CD4-positive, CD25-positive, alpha-beta regulatory T cell (primary cell): ENCODE measurements around the gene FGR. TPM values are rescaled to one million over a fixed set of nuclear protein-coding genes. Genes with fewer than 3 reads are reported as not detected.
A peak's percentile ranks its signal among the peaks of the same experiment; 100 is the strongest.

ENCODE experiments used
- ATAC-seq, 2 donors: fragments of 150-1000 bp; cut with Tn5 transposase; one replicate each; pipeline ENCODE4 v1.10.0; 2021; ENCODE audit warnings: low read depth in 2 of 2, moderate number of reproducible peaks in 2 of 2, moderate library complexity in 1 of 2
- DNase-seq, 3 donors: peaks; one replicate each; pipeline versions ENCODE4 v3.0.0 to v3.0.0-alpha.2; 2012 to 2022; ENCODE audit warnings: mixed read lengths in 1 of 3
- H3K27ac ChIP-seq: one replicate; pipeline ENCODE4 v1.7.0; 2013; ENCODE audit warnings: mild to moderate bottlenecking, low read length; ENCODE audit not compliant: insufficient read depth, poor library complexity, severe bottlenecking
- H3K27me3 ChIP-seq: one replicate; pipeline ENCODE4 v1.7.0; 2013; ENCODE audit warnings: low read length; ENCODE audit not compliant: control insufficient read depth, insufficient read depth
- H3K36me3 ChIP-seq: one replicate; pipeline ENCODE4 v1.7.0; 2013; ENCODE audit warnings: mild to moderate bottlenecking, low read length, moderate library complexity; ENCODE audit not compliant: control insufficient read depth, insufficient read depth
- H3K4me1 ChIP-seq: 2 replicates; pipeline ENCODE4 v1.7.0; 2013; ENCODE audit warnings: mild to moderate bottlenecking, low read length; ENCODE audit not compliant: insufficient read depth, control insufficient read depth, poor library complexity, severe bottlenecking
- H3K4me3 ChIP-seq: one replicate; pipeline ENCODE4 v1.7.0; 2013; ENCODE audit warnings: low read depth, mild to moderate bottlenecking, low read length, moderate library complexity
- H3K9me3 ChIP-seq, 2 experiments: 1 replicate in 1 of 2; 2 replicates in 1 of 2; pipeline ENCODE4 v1.7.0; 2013; ENCODE audit warnings: low read length in 2 of 2, mild to moderate bottlenecking in 1 of 2, moderate library complexity in 1 of 2; ENCODE audit not compliant: control insufficient read depth in 2 of 2
- H3K27ac Mint-ChIP-seq, 3 donors: one replicate each; pipeline ENCODE4 v1.8.0; 2020 to 2022; ENCODE audit warnings: mild to moderate bottlenecking in 3 of 3, mixed read lengths in 3 of 3, moderate library complexity in 2 of 3
- H3K27me3 Mint-ChIP-seq: one replicate; pipeline ENCODE4 v1.8.0; 2022; ENCODE audit warnings: mild to moderate bottlenecking, mixed read lengths
- H3K36me3 Mint-ChIP-seq: one replicate; pipeline ENCODE4 v1.8.0; 2020; ENCODE audit warnings: mixed read lengths
- H3K4me1 Mint-ChIP-seq, 4 donors: one replicate each; pipeline ENCODE4 v1.8.0; 2020 to 2022; ENCODE audit warnings: mixed read lengths in 4 of 4, mild to moderate bottlenecking in 1 of 4
- H3K4me3 Mint-ChIP-seq, 4 donors: one replicate each; pipeline ENCODE4 v1.8.0; 2020 to 2022; ENCODE audit warnings: mild to moderate bottlenecking in 4 of 4, mixed read lengths in 4 of 4, moderate library complexity in 3 of 4
- H3K9me3 Mint-ChIP-seq, 7 donors: one replicate each; pipeline ENCODE4 v1.8.0; 2020 to 2022; ENCODE audit warnings: mixed read lengths in 7 of 7, mild to moderate bottlenecking in 3 of 7, moderate library complexity in 2 of 7
- polyA plus RNA-seq, 4 donors: library from polyadenylated mRNA; unstranded; fragments of 300-500 nt; fragmentation: Illumina TruSeq; gene quantifications; one replicate each; pipeline ENCODE4 v1.2.3, GENCODE V29; 2021
- total RNA-seq: library from RNA; stranded (reverse); gene quantifications from one replicate; pipeline ENCODE4 v1.2.3, GENCODE V29; 2022

FGR gene
- total and polyA plus RNA-seq, 5 donors from 2014 or later = 0.15 to 0.87 (median 0.25) TPM

DNA sequence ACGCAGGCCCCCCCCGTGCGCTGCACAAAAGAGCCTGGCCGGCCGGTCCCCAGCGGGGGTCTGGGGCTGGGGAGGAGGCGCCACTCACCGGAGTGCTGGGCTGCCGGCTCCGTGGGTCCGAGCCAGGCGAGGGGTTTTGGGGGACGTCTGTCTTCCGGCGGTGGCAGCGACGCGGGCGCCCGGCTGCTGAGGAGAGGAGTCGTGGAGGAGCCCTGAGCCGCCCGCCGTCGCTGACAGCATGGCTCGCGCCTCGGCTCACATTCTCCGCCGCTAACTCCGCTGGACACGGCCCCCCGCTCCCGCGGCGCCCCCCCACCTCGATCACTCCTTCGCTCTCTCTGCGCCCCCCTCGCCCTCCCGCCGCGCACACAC lies 31.7 kb downstream of the FGR start:
- Histone ChIP-seq H3K9me3 (no peaks in the 10 kb centered on the region), H3K4me1 (peaks cover 42% of the 10 kb centered on the region), H3K27ac (peak overlapping the region; percentile 70), H3K4me3 (no peak overlapping the region), H3K36me3 (no peaks in the 10 kb centered on the region), H3K27me3 (no peaks in the 10 kb centered on the region)
- DNase-seq (peak in 2 of 3 donors; percentile 38 to 40), ATAC-seq (peak in 1 of 2 donors; percentile 4)
- H3K27me3 Mint-ChIP-seq = peaks cover 8% of the 10 kb centered on the region
- H3K9me3 Mint-ChIP-seq = no peaks in the 10 kb centered on the region
- no peaks in the 10 kb centered on the region for H3K36me3 Mint-ChIP-seq
- peak overlapping the region in 2 of 3 donors; percentile 32 to 35 for H3K27ac Mint-ChIP-seq
- peak overlapping the region; percentile 88 to 98 (median 94) for H3K4me3 Mint-ChIP-seq
- H3K4me1 Mint-ChIP-seq = peaks cover 4 to 67% (median 37%) of the 10 kb centered on the region in 4 donors

DNA sequence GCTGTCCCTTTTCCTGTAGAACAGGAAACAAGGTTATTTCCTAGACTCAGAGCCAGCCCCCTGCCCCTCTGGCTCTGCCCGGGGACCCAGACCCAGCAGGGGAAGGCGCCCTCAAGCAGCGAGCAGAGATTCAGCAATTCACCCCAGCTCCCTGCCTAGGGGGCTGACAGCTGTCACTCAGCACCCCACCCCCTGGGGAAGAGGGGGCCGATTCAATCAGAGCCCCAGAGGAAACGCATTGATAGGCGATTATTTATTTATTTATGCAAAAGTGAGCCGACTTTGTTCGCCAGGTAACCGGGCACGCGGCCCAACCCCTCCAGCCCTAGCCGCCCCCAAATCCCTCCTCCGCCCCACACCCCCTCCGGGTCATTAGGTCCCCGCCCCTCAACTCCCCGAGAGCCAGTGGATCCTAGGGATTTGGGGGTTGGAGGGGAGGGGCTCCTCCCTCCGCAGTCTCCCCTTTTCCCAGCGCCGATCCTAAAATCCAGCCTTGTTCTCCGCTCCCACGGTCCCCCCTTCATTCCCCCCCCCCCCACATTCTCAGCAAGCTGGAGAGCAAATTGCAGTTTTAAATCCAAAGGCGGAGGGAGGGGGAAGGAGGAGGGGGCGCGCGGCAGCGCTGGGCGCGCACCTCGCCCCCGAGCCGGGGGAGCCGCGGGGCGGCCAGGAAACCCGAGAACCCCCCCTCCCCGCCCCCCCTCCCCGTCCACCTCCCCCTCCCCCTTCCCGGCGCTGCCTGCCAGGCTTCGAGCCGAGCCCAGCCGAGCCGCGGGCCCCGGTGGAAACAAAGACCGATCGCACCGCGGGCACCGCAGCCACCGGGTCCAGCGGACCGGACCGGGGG lies 32.3 kb downstream of the FGR start:
- ATAC-seq = no peak
- no peaks in the 10 kb centered on the region for H3K36me3 Mint-ChIP-seq

GRCh38 chr1:27601771-27602461 lies 33.1 kb downstream of the FGR start:
- ATAC-seq (no peak), DNase-seq (no peak)
- peaks cover 0 to 1% (median 0%) of the 10 kb centered on the region in 7 donors for H3K9me3 Mint-ChIP-seq
- Histone ChIP-seq H3K36me3 (no peaks in the 10 kb centered on the region), H3K4me1 (peaks cover 52% of the 10 kb centered on the region), H3K27me3 (no peaks in the 10 kb centered on the region), H3K9me3 (no peaks in the 10 kb centered on the region), H3K4me3 (no peak overlapping the region), H3K27ac (peak overlapping the region; percentile 60)
- peaks cover 8% of the 10 kb centered on the region for H3K27me3 Mint-ChIP-seq
- H3K27ac Mint-ChIP-seq = peak overlapping the region in 2 of 3 donors; percentile 7 to 87
- H3K36me3 Mint-ChIP-seq = no peaks in the 10 kb centered on the region
- peaks cover 4 to 68% (median 43%) of the 10 kb centered on the region in 4 donors for H3K4me1 Mint-ChIP-seq
- H3K4me3 Mint-ChIP-seq = peak overlapping the region; percentile 87 to 97 (median 92)

More for the DNA sequence above, 32.3 kb downstream of the FGR start:
- peaks cover 4 to 69% (median 40%) of the 10 kb centered on the region in 4 donors for H3K4me1 Mint-ChIP-seq
- Histone ChIP-seq H3K4me1 (peaks cover 47% of the 10 kb centered on the region), H3K27me3 (no peaks in the 10 kb centered on the region), H3K9me3 (no peaks in the 10 kb centered on the region), H3K36me3 (no peaks in the 10 kb centered on the region), H3K27ac (peak overlapping the region; percentile 60), H3K4me3 (no peak overlapping the region)
- H3K9me3 Mint-ChIP-seq = peaks cover 0 to under 1% (median 0%) of the 10 kb centered on the region in 7 donors
- peak overlapping the region in 2 of 3 donors; percentile 23 to 87 for H3K27ac Mint-ChIP-seq
- DNase-seq = peak; percentile 31 to 49 (median 45)
- H3K4me3 Mint-ChIP-seq = peak overlapping the region; percentile 87 to 97 (median 92)
- H3K27me3 Mint-ChIP-seq = peaks cover 8% of the 10 kb centered on the region

- Mint-ChIP-seq H3K27me3 (peaks cover 4% of the 10 kb centered on the region), H3K9me3 (peaks cover 0 to 1% (median 0%) of the 10 kb centered on the region in 7 donors), H3K4me1 (peaks cover 1 to 63% (median 38%) of the 10 kb centered on the region in 4 donors), H3K27ac (peak overlapping the region in 2 of 3 donors; percentile 7 to 87), H3K36me3 (no peaks in the 10 kb centered on the region), H3K4me3 (peak overlapping the region; percentile 36 to 88 (median 74))
- peaks cover 49% of the 10 kb centered on the region for H3K4me1 ChIP-seq
- no peak for ATAC-seq
- DNase-seq = no peak
- H3K27me3 ChIP-seq = no peaks in the 10 kb centered on the region
- no peaks in the 10 kb centered on the region for H3K9me3 ChIP-seq
- no peaks in the 10 kb centered on the region for H3K36me3 ChIP-seq
- H3K27ac ChIP-seq = no peak overlapping the region
- no peak overlapping the region for H3K4me3 ChIP-seq
These were observed 33.6 kb downstream of the FGR start for GRCh38 chr1:27601321-27601770.

GRCh38 chr1:27600498-27601175 lies 34.3 kb downstream of the FGR start:
- H3K27ac Mint-ChIP-seq = peak overlapping the region; percentile 26 to 76 (median 62)
- Histone ChIP-seq H3K4me1 (peaks cover 52% of the 10 kb centered on the region), H3K4me3 (no peak overlapping the region), H3K9me3 (no peaks in the 10 kb centered on the region), H3K27ac (no peak overlapping the region), H3K27me3 (no peaks in the 10 kb centered on the region), H3K36me3 (no peaks in the 10 kb centered on the region)
- peak overlapping the region; percentile 36 to 88 (median 74) for H3K4me3 Mint-ChIP-seq
- no peaks in the 10 kb centered on the region for H3K36me3 Mint-ChIP-seq
- H3K4me1 Mint-ChIP-seq = peaks cover 0 to 56% (median 32%) of the 10 kb centered on the region in 4 donors
- no peak for DNase-seq
- no peak for ATAC-seq
- peaks cover 4% of the 10 kb centered on the region for H3K27me3 Mint-ChIP-seq
- H3K9me3 Mint-ChIP-seq = peaks cover 0 to 1% (median 0%) of the 10 kb centered on the region in 7 donors

- Mint-ChIP-seq H3K27me3 (peaks cover 4% of the 10 kb centered on the region), H3K27ac (peak overlapping the region; percentile 26 to 85 (median 74)), H3K9me3 (peaks cover 0 to 1% (median 0%) of the 10 kb centered on the region in 7 donors), H3K36me3 (no peaks in the 10 kb centered on the region), H3K4me1 (peaks cover 0 to 49% (median 30%) of the 10 kb centered on the region in 4 donors), H3K4me3 (peak overlapping the region in 2 of 4 donors; percentile 44 to 62)
- DNase-seq (no peak), ATAC-seq (no peak)
- peaks cover 53% of the 10 kb centered on the region for H3K4me1 ChIP-seq
- no peaks in the 10 kb centered on the region for H3K9me3 ChIP-seq
- no peak overlapping the region for H3K27ac ChIP-seq
- H3K4me3 ChIP-seq = no peak overlapping the region
- H3K27me3 ChIP-seq = no peaks in the 10 kb centered on the region
- no peaks in the 10 kb centered on the region for H3K36me3 ChIP-seq
These were observed 35.1 kb downstream of the FGR start for GRCh38 chr1:27599605-27600497.
